GM21717 (cell line): ENCODE measurements around the gene CXCR6.

Experiments
- ATAC-seq: cut with Tn5 transposase; IDR thresholded peaks from one replicate; pipeline ENCODE4 v1.9.1; 2021; ENCODE audit warnings: mild to moderate bottlenecking, moderate library complexity; ENCODE audit not compliant: unreplicated experiment

Gene CXCR6

DNA sequence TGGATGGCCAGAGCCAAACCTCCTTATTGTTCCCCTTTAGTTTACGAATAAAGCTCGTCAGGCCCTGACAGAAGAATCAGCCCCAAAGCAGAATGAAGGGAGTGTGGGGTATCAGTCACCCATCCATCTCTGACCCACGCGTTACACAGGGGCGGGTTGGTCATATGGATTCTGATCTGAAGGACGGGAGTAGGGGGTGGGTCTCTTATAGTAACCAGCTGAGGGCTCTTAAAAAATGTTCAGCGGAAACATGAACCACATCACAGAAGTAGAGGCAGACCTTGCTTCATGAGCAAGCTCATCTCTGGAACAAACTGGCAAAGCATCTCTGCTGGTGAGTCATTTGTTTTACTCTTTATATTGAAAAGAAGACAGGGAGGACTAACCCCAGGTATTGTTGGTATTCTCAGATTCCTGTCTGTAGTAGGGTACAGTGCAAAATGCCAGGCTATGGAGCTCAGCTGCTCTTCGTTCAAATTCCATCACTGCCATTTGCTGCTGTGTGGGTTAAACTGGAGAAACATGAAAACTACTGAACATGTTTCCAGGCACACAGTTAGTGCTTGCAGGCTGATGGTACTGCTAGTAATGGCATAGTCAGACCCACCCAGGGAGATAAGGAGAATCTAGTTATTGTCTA is at the start of gene CXCR6:
TSS of gene CXCR6 (plus strand) at position 258 of the 640 bp plus-strand sequence. CDS start 3,018 bp downstream, outside the sequence.
- ATAC-seq, result no peak

DNA sequence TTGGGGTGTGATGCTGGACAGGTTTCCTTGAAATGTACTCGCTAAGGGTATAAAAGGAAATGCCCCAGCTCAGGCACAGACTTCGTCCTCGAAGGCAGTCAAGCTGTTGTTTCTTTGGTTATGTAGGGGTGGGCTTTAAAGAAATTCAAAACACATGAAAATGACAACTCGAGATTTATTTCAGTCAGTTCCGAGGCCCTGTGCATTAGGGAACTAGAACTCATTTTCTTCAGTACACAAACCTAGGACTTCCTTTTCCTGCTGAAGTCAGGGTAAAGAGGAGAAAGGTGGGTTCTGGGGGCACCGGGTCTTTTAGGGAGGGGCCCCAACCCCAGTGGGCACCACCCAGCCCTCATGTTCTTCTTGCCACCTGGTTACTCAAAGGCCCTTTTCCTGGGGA is 49.2 kb upstream of the CXCR6 start:
- ATAC-seq, result no peak

DNA sequence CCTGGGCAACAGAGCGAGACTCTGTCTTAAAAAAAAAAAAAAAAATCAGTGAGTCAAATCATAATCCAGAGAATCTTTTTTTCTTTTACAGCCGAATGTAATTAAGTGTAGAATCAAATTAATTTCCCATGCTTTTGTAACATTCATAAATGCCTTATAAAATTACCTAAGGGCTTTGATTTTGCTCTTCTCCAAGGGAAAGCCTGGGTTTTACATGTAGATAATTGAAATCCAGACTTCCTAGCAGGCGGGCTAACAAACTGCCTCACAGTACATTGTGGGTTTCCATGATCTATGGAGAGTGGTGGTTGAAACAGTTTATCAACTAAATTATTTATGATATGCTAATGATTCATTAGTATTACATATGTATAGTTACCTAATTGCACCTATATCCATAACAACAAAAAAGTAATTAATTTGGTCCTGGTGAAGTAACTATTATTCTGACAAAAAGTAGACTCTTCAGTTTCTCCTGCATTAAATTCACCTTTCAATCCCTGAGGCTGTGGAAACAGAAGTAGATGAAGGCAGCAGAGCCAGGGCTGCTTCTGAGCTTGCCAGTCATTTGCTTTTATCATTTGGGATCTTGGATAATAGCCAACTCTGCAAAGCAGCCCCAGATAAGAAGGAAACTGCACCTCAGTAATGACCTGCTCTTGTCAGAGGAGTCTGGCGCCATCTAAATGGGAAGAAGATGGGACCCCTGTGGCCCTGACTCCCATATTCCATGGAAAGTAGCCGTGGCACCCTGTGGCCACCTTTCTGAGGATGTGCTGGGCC is 47.4 kb upstream of the CXCR6 start:
- ATAC-seq, result no peak

DNA sequence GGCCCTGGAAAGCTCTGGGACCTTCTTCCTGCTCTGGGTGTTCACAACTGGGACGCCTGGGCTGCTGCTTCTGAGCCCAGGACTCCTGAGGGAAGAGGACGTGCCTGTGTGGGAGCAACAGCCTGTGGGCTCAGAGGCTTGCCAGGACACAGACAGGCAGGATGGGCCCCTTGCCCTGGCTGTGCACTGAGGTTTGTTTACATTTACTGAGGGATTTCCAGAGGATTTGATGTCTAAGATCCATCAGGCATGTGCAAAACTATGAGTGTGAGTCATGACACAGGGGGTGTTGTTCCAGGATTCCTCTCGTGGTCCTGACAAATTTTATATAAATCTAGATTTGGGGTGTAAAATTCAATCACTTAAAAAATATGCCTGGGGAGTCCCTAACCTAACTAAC is 46.3 kb upstream of the CXCR6 start:
- ATAC-seq, result no peak

DNA sequence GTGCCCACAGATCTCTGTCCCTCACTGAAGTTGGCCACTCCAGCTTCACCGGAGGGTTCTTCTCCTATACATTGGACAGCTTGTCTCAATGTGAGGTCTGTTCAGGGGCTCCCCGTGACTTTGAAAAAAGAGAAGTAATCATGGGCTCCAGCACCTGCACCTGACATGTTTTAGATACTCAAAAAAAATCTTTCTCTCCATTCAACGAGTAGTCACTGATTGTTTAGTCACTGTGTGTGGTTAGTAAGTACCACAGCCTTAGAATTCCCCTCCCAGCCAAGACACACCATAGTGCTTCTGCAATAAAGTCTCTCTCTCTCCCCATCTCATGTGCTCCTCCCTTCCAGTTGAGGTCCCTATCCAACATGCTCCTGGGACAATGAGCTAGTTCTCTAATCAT is 38.3 kb upstream of the CXCR6 start:
- no peak for ATAC-seq

DNA sequence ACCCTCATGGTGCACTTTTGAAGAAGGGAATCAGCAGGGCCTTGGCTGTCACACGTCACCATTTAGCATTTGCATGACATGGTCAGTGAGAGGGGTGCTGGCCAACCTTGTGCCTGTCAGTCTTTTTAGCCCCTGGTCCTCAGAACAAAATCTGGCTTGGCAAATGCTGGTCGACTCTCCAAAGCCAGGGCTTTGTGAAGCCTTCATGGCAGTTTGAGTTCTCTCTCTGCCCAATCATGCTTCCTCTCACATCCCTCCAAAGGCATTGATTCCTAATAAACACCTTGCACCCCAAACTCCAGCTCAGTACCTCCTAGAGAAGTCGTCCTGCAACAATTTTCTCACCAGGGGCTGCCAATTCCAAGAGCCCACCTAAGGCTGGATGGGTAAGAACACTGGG is 37.5 kb upstream of the CXCR6 start:
- no peak for ATAC-seq

DNA sequence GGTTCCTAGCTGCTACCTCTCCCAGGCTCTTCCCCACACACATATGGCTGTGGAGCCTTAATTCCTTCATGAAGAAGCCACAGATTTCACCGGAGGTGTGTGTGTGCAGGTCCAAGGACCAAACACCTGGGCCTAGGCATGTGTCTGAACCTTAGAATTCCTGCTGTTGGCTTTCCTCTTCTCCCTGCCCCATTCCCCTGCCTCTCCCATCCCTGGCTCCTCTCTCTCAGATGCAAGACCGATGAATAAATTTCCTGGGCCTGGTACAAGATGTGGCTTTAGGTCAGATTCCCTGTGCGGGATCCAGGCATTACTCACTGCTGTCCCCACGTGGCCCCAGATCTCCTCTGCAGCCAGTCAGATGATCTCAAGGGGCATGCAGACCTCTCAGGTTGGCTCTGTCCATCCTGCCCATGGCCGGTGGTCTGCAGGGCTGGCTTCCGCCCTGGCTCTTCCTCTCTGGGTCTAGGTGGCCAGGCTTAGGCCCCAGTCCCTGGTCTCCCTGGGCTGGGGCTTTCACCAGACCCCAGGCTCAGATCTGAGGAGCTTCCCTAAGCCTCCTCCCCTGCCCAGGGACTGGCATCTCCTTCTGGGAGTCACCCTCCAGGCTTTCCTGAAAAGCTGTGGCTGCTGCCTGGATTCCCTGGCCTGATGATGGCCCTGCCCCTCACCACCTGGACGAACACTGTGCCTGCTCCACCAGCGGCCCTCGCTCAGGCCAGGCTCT is 36.4 kb upstream of the CXCR6 start:
- no peak for ATAC-seq

DNA sequence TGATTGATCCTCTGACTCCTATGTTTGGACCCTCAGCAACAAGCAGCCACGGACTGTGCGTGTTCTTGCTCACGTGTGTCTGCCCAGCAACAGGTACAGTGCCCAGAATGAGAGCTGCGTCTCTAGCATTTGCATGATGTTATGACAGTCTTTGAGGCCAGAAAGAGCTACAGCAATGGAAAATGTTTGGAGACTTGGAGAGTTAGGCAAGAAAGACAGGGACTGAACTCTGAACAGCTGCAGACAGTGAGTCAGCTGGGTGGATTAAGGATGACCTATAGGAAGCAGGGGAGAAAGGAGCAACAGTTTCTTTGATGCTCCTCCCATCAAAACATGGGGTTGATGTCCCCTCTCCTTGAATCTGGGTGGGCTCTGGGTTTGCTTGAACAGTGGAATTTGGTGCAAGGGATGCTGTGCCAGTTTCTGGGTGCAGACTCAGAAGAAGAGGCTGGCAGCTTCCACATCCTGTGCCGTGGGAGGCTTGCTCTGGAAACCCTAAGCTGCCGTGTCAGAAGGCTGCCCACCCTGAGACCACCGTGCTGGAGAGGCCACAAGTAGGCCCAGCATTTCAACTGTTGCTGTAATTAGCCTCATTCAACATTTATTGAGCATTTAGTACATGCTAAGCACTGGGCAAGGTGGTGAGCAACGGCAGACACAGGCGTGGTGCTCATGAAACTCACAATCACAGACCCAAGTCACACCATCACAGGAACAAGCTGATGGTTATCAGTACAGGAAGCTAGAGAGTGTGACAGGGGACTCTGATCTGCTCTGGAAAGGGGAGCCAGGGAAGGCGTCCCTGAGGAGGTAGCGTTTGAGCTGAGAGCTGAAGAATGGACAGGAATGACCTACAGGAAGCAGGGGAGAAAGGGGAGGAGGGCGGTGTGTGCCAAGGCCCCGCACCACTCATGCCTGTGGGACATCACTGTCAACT is 35.2 kb upstream of the CXCR6 start:
- no peak for ATAC-seq

DNA sequence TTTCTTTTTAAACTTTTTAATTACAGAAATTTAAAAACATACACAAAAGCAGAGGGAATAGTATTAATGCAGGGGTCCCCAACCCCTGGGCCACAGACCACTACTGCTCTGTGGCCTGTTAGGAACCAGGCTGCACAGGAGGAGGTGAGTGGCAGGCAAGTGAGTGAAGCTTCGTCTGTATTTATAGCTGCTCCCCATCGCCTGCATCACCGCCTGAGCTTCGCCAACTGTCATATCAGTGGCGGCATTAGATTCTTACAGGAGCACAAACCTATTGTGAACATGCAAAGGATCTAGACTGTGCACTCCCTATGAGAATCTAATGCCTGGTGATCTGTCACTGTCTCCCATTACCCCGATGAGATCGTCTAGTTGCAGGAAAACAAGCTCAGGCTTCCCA is 34.5 kb upstream of the CXCR6 start:
- no peak for ATAC-seq

DNA sequence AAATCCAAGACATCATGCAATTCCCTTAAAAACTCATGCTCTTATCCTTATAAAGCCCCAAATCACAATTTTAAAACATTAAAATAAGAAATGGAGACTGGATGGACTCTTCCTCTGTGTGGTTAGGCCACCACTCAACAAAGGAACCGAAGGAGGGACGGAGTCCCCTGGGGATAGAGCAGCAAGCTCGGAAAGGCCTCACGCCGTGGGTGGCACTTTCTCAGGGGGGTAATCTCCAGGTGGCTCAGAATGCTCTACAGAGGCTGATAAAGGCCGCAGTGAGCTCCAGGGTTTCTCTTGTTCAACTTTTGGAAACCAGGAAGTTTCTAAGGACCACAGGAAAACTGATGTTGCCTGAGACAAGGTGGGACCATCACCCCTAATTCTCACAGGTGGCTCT is 33.7 kb upstream of the CXCR6 start:
- ATAC-seq, result no peak

DNA sequence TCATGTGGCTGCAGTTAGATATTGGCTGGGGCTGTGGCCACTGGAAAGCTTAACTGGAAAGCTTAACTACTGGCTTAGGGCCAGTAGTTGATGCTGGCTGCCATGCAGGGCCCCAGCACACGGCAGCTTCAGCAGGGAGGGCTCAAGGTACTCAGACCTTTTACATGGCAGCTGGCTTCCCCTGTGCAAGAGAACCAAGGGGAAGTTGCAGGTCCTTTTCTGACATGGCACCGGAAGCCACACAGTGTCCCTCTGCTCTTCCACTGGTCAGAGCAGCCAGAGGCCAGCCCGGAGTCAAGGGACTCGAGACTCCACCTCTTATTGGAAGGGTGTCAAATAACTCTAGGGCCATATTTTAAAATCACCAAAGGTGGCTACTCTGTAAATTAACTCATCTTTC is 32.4 kb upstream of the CXCR6 start:
- no peak for ATAC-seq

DNA sequence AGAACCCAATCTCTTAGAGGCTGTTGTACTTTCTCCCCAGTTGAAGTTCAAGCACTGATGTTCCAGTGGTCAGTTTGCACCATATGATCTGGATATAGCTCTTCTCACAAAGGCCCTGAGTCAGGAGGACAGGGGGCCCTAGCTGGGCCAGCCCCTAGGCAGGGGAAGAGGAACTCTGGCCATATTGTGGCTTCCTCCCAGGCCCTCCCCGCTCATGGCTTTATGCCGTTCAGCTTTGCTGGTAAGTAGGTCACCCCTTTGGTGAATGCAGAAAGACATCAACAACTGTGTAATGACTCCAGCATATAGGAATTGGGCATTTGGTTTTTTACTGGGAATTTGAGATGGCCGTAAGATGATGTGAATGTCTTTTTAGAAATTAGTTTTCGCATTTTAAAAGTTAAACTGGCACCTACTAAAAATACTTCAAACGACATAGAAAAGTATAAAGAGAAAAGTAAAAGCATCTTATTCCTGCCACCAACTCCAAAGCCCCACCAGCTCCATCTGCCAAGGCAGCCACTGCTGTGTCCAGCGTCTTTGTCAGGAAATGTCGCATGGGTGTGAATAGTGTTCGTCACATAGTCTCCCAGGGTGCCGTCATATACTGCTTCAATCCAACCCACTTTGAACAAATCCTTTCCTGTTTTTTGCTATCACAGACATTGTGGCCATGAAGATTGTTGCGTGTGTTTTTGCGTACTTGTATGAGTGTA is 31.6 kb upstream of the CXCR6 start:
- no peak for ATAC-seq

DNA sequence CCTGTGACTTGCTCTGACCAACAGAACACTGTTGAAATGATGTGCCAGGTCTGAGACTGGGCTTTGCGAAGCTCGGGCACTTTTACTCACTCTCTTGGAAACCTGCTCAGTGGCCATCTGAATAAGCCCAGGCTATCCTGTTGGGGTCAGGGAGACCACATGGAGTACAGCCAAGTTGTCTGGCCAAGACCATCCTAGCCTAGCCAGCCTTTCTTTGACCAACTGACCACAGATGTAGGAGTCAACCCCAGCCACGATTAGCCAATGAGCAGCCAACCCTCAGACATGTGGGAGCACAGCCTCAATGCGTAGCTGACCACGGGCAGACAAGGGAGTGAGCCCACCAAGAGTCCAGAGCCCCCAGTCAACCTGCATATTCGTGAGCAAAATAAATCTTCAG is 30.8 kb upstream of the CXCR6 start:
- ATAC-seq, result no peak

DNA sequence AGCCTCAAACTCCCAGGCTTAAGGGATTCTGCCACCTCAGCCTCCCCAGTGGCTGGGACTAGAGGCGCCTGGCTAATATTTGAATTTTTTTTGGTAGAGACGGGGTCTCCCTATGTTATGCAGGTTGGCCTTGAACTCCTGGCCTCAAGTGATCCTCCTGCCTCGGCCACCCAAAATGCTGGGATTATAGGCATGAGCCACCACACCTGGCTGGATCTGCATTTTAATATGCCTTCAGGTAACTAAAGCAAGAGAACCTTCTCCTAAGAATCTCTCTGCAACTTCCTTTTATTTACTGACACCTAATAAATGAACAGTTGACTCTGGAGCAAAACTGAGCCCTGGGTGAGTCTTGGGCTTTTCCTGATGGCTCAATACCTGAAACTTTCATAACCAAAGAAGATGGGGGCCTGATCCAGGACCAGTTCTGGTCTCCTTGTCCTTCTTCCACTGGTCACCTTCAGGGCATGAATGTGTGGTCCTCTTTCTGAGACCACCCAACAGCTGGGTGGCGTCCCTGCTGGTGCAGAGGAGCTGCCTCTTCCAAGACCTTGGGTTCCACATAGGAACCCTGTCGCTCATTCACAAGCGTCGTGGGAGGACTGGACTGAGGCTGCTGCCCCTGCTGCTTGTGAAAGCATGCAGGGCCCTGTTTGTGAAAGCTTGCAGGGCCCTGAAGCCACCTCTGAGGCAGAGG is 28.8 kb upstream of the CXCR6 start:
- ATAC-seq, result no peak

DNA sequence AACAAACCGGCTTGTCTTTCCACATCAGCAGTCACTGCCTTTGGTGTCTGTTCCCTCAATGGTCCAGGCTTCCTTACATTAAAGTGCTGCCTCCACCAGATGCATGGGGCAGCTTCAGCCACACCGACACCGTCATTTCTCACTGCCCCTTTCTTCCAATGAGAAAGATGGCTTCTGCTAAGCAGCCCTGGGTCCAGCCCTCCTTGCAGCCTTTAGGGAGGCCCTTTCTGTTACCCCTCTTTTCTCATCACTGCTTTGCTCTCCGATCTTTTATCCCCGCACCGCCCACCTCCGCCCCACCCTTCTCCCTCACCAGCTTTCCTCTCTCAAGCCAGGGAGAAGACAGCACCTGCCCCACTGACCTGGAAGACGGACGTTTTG is 28.2 kb upstream of the CXCR6 start:
- no peak for ATAC-seq

DNA sequence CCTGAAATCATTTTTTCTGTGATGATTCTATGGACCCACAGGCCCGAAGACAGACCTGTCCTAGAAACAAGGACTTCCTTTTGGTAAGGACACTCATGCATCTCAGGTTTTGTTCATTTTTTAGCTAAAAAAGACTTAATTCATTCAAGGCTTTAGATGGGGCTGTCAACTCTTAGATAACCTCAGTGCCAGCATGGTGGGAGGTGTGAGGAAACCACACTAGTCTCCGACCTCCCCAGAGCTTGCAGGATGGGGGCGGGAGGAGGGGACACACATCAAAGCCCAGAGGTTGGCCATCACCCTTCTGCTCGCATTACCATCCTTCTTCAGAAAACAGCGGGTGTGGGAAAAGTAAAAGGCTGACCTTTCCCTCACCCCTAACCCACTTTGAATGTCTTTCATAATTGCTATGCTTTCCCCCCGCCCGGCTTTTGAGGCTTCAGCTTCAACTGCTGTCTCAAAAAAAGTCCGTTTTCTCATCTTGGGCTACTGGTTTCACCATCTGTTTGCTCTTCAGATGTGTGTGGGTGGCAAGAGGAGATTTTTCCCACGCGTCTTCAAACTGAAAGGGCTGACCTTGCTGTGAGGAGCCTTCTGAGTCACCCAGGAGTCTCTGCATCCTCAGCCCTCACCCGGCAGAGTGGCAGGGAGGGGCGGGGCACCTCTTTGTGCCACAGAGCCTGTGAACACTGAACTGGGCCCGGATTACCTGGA is 27.6 kb upstream of the CXCR6 start:
- peak; percentile 85 for ATAC-seq

DNA sequence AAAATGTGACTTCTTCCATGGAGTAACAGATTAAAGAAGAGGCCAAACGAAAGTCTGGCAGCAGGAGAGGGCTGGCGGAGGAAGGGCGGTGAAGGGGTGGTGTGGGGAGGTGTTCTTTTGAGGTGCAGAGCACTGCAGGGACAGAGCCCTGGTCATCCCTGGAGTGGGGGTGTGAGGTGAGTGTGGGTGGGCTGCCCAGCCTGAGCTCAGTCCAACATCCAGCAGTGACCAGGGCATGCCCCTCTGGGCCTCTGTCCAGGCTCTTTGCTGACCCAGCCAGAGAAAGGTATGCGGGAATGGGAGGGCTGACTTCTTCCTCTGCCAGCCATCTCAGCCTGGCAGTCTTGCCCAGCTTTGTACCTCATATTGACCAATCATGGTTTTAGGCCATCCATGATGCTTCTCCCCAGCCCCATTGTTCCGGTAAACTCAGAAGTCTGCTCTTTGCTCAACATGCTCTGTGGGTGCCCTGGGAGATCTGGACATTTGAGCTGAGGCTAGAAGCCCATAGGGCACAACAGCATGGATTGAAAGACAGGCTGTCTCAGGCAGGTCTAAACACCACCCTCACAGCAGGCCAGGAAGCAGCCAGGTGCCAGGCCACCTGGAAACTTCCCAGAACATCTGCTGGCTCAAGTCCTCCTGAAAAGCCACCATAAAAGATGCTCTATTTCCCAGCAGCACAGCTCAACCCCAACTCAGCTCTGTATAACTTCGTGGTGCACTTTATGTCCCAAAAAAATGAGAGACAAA is 25.9 kb upstream of the CXCR6 start:
- ATAC-seq, result no peak
